ENCODE results near the gene IRGQ. TPM values are rescaled to one million over a fixed set of nuclear protein-coding genes. Genes with fewer than 3 reads are reported as not detected.

The IRGQ gene
- total RNA-seq, 1 experiment from 2014 or later: 23.3 TPM

DNA sequence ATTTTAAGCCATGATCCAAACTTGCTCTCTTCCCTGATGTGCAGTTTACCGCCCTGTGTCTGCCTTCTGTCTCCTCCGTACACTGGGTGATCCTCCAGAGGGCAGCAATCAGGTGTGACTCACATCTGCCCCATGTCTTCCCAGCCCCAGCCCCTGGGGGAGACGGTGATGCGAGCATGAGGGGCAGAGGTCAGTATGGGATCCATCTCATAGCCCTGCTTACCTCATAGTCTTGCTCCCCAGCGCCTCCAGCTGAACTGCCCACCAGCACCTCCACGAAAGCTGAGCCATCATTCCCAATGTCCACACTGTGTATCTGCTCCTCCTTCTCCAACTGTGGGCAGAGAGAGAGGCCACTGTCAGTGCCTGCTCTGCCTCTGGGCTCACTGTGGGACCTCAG, 35.2 kb downstream of the IRGQ start:
- no peak overlapping the region for H3K4me3 ChIP-seq
- no peaks in the 10 kb centered on the region for H3K9me2 ChIP-seq (ENCODE audit: insufficient read depth)
- H3K36me3 ChIP-seq (ENCODE audit: low read depth): no peaks in the 10 kb centered on the region
- no TSS peak for BruUV-seq (replicated peaks)
- H3F3A ChIP-seq (ENCODE audit: insufficient read depth, low read depth): peaks cover 13% of the 10 kb centered on the region; the same call in 1 of the 2 replicates
- no peaks in the 10 kb centered on the region for H3K27me3 ChIP-seq (ENCODE audit: insufficient read depth, low read depth)
- intact Hi-C loops (cut with micrococcal nuclease; ENCODE audit: unreplicated experiment): no loop called here
- no peak overlapping the region for H3K4me2 ChIP-seq
- no peak overlapping the region for H2AFZ ChIP-seq
- TF ChIP-seq EZH2 (IDR thresholded peaks at IDR 0.05; ENCODE audit: low read depth): no peak
- TF ChIP-seq, protein P1, sequence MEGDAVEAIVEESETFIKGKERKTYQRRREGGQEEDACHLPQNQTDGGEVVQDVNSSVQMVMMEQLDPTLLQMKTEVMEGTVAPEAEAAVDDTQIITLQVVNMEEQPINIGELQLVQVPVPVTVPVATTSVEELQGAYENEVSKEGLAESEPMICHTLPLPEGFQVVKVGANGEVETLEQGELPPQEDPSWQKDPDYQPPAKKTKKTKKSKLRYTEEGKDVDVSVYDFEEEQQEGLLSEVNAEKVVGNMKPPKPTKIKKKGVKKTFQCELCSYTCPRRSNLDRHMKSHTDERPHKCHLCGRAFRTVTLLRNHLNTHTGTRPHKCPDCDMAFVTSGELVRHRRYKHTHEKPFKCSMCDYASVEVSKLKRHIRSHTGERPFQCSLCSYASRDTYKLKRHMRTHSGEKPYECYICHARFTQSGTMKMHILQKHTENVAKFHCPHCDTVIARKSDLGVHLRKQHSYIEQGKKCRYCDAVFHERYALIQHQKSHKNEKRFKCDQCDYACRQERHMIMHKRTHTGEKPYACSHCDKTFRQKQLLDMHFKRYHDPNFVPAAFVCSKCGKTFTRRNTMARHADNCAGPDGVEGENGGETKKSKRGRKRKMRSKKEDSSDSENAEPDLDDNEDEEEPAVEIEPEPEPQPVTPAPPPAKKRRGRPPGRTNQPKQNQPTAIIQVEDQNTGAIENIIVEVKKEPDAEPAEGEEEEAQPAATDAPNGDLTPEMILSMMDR (conservative IDR thresholded peaks at IDR 0.05): no peak
- DNase-seq: no peak
- H3K79me2 ChIP-seq (ENCODE audit: low read depth): no peaks in the 10 kb centered on the region
- H3K27ac ChIP-seq: no peak overlapping the region
- no peaks in the 10 kb centered on the region for H3K4me1 ChIP-seq (replicated peaks; ENCODE audit: insufficient read depth)
- H4K20me1 ChIP-seq (ENCODE audit: insufficient read depth): no peaks in the 10 kb centered on the region
- no peaks in the 10 kb centered on the region for H3K9me3 ChIP-seq (ENCODE audit: insufficient read depth, low read depth)
- ChIA-PET POLR2A (ENCODE audit: unreplicated experiment) (interaction anchor here (0.6 kb wide), 1 partner anchor 36 kb away, joined by 4 read pairs; no protein-coding TSS in a partner anchor), CTCF (no interaction called here)

DNA sequence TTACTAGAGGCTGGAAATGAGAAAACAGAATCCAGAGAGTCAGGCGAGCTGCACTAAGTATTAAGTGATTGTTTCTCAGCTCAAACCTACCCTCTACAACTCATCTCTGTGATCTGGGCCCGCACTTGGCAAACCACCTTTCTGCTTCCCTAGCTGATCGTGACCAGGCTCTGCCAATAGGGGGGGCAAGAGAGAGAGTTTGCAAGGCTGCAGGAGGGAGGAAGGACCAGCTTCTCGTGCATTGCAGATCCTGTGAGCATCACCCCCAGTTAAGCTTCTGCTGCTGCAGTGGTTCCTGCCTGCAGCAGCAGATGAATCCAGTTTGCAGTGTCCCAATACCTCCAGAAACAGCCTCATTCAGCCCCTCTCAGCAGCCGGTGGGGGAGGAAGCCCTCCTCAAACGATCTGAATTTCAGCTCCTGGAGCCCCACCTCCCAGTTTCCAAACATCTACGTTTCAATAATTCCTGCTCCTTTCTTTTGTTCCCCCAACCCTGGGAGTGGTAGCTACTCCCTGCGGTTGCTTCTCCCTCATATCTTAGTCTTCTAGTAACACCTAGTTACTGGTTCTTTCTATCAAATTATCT, 40.7 kb downstream of the IRGQ start:
- ChIA-PET POLR2A (ENCODE audit: unreplicated experiment) (no interaction called here), CTCF (interaction anchor here (0.5 to 1.6 kb wide), 9 partner anchors 29 to 1379 kb away, joined by 3 to 5 read pairs (median 3); partner anchors contain the start of gene SMG9)
- TF ChIP-seq, protein P1 (conservative IDR thresholded peaks at IDR 0.05): peak; percentile 76
- no peak for TF ChIP-seq EZH2 (IDR thresholded peaks at IDR 0.05; ENCODE audit: low read depth)
- H3F3A ChIP-seq (ENCODE audit: insufficient read depth, low read depth): 0 out of 2 replicates have a peak, but pooled peaks cover 9% of the 10 kb centered on the region
- no peaks in the 10 kb centered on the region for H3K9me3 ChIP-seq (ENCODE audit: insufficient read depth, low read depth)
- H3K27ac ChIP-seq: no peak overlapping the region
- H2AFZ ChIP-seq: no peak overlapping the region
- H3K4me1 ChIP-seq (replicated peaks; ENCODE audit: insufficient read depth): no peaks in the 10 kb centered on the region
- H3K27me3 ChIP-seq (ENCODE audit: insufficient read depth, low read depth): no peaks in the 10 kb centered on the region
- BruUV-seq (replicated peaks): no TSS peak
- no peaks in the 10 kb centered on the region for H3K9me2 ChIP-seq (ENCODE audit: insufficient read depth)
- H3K4me2 ChIP-seq: no peak overlapping the region
- peak in 1 of 2 experiments; percentile 65 for DNase-seq
- H3K79me2 ChIP-seq (ENCODE audit: low read depth): no peaks in the 10 kb centered on the region
- no peaks in the 10 kb centered on the region for H3K36me3 ChIP-seq (ENCODE audit: low read depth)
- H3K4me3 ChIP-seq: no peak overlapping the region
- H4K20me1 ChIP-seq (ENCODE audit: insufficient read depth): no peaks in the 10 kb centered on the region
- intact Hi-C loops (cut with micrococcal nuclease; ENCODE audit: unreplicated experiment): no loop called here

- Histone ChIP-seq H3K27ac (no peak overlapping the region), H4K20me1 (ENCODE audit: insufficient read depth) (no peaks in the 10 kb centered on the region), H3K36me3 (ENCODE audit: low read depth) (no peaks in the 10 kb centered on the region), H3F3A (ENCODE audit: insufficient read depth, low read depth) (0 out of 2 replicates have a peak, but pooled peaks cover 9% of the 10 kb centered on the region), H3K4me2 (no peak overlapping the region), H3K27me3 (ENCODE audit: insufficient read depth, low read depth) (no peaks in the 10 kb centered on the region), H3K9me3 (ENCODE audit: insufficient read depth, low read depth) (no peaks in the 10 kb centered on the region), H3K4me1 (replicated peaks; ENCODE audit: insufficient read depth) (no peaks in the 10 kb centered on the region), H3K9me2 (ENCODE audit: insufficient read depth) (no peaks in the 10 kb centered on the region), H2AFZ (no peak overlapping the region), H3K4me3 (no peak overlapping the region), H3K79me2 (ENCODE audit: low read depth) (no peaks in the 10 kb centered on the region)
- TF ChIP-seq, protein P1 (conservative IDR thresholded peaks at IDR 0.05): no peak
- no peak for TF ChIP-seq EZH2 (IDR thresholded peaks at IDR 0.05; ENCODE audit: low read depth)
- POLR2A ChIA-PET (ENCODE audit: unreplicated experiment): no interaction called here
- BruUV-seq (replicated peaks): no TSS peak
- DNase-seq: no peak
- CTCF ChIA-PET: interaction anchor here (0.5 to 1.1 kb wide), 5 partner anchors 32 to 255 kb away, joined by 3 to 5 read pairs (median 3); partner anchors contain the start of gene SMG9
- intact Hi-C loops (cut with micrococcal nuclease; ENCODE audit: unreplicated experiment): no loop called here
These were observed 41.5 kb downstream of the IRGQ start for GRCh38 chr19:43554317-43554895.

All from PC-9 (cell line).